Measurements from ENCODE around the gene MGAT5B. TPM values are rescaled to one million over a fixed set of nuclear protein-coding genes. Genes with fewer than 3 reads are reported as not detected.

Gene MGAT5B
- total and polyA plus RNA-seq, 2 donors (not counting 1 experiment from before 2014, with no cell fraction given), result 0.15 to 37.8 TPM

GRCh38 chr17:76943202-76943601 lies 75.0 kb downstream of the MGAT5B start:
- DNase-seq (no peak), ATAC-seq (ENCODE audit: low read depth) (no peak)
- Histone ChIP-seq H3K4me1 (ENCODE audit: control insufficient read depth in 2 of 2, insufficient read depth in 2 of 2, low read length in 2 of 2) (no peaks in the 10 kb centered on the region), H2AFZ (ENCODE audit: insufficient read depth, low read depth, low read length, poor library complexity, severe bottlenecking) (no peak overlapping the region), H3K36me3 (replicated peaks in 1 of 2; ENCODE audit: control extremely low read depth in 1 of 2, control insufficient read depth in 1 of 2, extremely low read depth in 1 of 2, insufficient read depth in 2 of 2, low read length in 1 of 2) (no peaks in the 10 kb centered on the region), H3K4me2 (replicated peaks; ENCODE audit: low read depth, low read length, poor library complexity, severe bottlenecking) (no peak overlapping the region), H3K4me3 (ENCODE audit: control extremely low read depth in 1 of 5, extremely low read depth in 1 of 5, insufficient read depth in 1 of 5, low read depth in 2 of 5, low read length in 4 of 5) (no peak overlapping the region), H3K27me3 (replicated peaks in 1 of 4; ENCODE audit: control extremely low read depth in 1 of 4, control insufficient read depth in 3 of 4, insufficient read depth in 4 of 4, low read length in 3 of 4) (peaks cover 0 to 4% (median 1%) of the 10 kb centered on the region in 4 experiments), H3K79me2 (ENCODE audit: control insufficient read depth, insufficient read depth, low read length) (no peaks in the 10 kb centered on the region), H3K9me3 (ENCODE audit: control extremely low read depth in 1 of 3, control insufficient read depth in 2 of 3, insufficient read depth in 1 of 3, low read length in 2 of 3) (peaks cover 0 to 6% (median 0%) of the 10 kb centered on the region in 3 donors), H4K20me1 (ENCODE audit: control insufficient read depth, insufficient read depth, low read length, poor library complexity, severe bottlenecking) (no peaks in the 10 kb centered on the region), H3K27ac (ENCODE audit: low read length in 2 of 2) (no peak overlapping the region), H3K9ac (ENCODE audit: low read length) (no peak overlapping the region)
- ChIA-PET CTCF (interaction anchor here (0.6 kb wide), 1 partner anchor 15 kb away, joined by 3 read pairs; no protein-coding TSS in a partner anchor), POLR2A (no interaction called here)
- peaks cover 5% of the 10 kb centered on the region for H3K27me3 Mint-ChIP-seq
- WGBS (ENCODE audit: insufficient coverage), result 82% methylated on average over 4 of the region's 7 CpGs
- intact Hi-C loops (cut with micrococcal nuclease), result no loop called here
- H3K4me3 Mint-ChIP-seq, result no peak overlapping the region
- H3K27ac Mint-ChIP-seq, result no peak overlapping the region
- H3K9me3 Mint-ChIP-seq (ENCODE audit: insufficient read depth), result no peaks in the 10 kb centered on the region
- TF ChIP-seq CTCF (IDR thresholded peaks at IDR 0.05) (no peak), EZH2 (IDR thresholded peaks at IDR 0.05; ENCODE audit: borderline replicate concordance, insufficient read depth, low read depth, low read length, poor library complexity, severe bottlenecking) (no peak)
- H3K4me1 Mint-ChIP-seq, result no peaks in the 10 kb centered on the region

- H3K79me2 ChIP-seq (ENCODE audit: control insufficient read depth, insufficient read depth, low read length), result no peaks in the 10 kb centered on the region
- DNase-seq (no peak), ATAC-seq (ENCODE audit: low read depth) (no peak)
- no peak overlapping the region for H2AFZ ChIP-seq (ENCODE audit: insufficient read depth, low read depth, low read length, poor library complexity, severe bottlenecking)
- H3K9me3 ChIP-seq (ENCODE audit: control extremely low read depth in 1 of 3, control insufficient read depth in 2 of 3, insufficient read depth in 1 of 3, low read length in 2 of 3), result peaks cover 0 to 6% (median 0%) of the 10 kb centered on the region in 3 donors
- intact Hi-C loops (cut with micrococcal nuclease), result no loop called here
- Mint-ChIP-seq H3K4me1 (no peaks in the 10 kb centered on the region), H3K27me3 (peaks cover 5% of the 10 kb centered on the region), H3K4me3 (no peak overlapping the region), H3K27ac (no peak overlapping the region), H3K9me3 (ENCODE audit: insufficient read depth) (no peaks in the 10 kb centered on the region)
- H3K27ac ChIP-seq (ENCODE audit: low read length in 2 of 2), result no peak overlapping the region
- H3K36me3 ChIP-seq (replicated peaks in 1 of 2; ENCODE audit: control extremely low read depth in 1 of 2, control insufficient read depth in 1 of 2, extremely low read depth in 1 of 2, insufficient read depth in 2 of 2, low read length in 1 of 2), result no peaks in the 10 kb centered on the region
- peaks cover 0 to 4% (median 1%) of the 10 kb centered on the region in 4 experiments for H3K27me3 ChIP-seq (replicated peaks in 1 of 4; ENCODE audit: control extremely low read depth in 1 of 4, control insufficient read depth in 3 of 4, insufficient read depth in 4 of 4, low read length in 3 of 4)
- H3K4me1 ChIP-seq (ENCODE audit: control insufficient read depth in 2 of 2, insufficient read depth in 2 of 2, low read length in 2 of 2), result no peaks in the 10 kb centered on the region
- no peak overlapping the region for H3K4me3 ChIP-seq (ENCODE audit: control extremely low read depth in 1 of 5, extremely low read depth in 1 of 5, insufficient read depth in 1 of 5, low read depth in 2 of 5, low read length in 4 of 5)
- H3K4me2 ChIP-seq (replicated peaks; ENCODE audit: low read depth, low read length, poor library complexity, severe bottlenecking), result no peak overlapping the region
- no peak overlapping the region for H3K9ac ChIP-seq (ENCODE audit: low read length)
- POLR2A ChIA-PET, result no interaction called here
- CTCF ChIA-PET, result interaction anchor here (0.6 kb wide), 1 partner anchor 16 kb away, joined by 3 read pairs; no protein-coding TSS in a partner anchor
- no peak for TF ChIP-seq EZH2 (IDR thresholded peaks at IDR 0.05; ENCODE audit: borderline replicate concordance, insufficient read depth, low read depth, low read length, poor library complexity, severe bottlenecking)
- no peak for TF ChIP-seq CTCF (IDR thresholded peaks at IDR 0.05)
- WGBS (ENCODE audit: insufficient coverage), result 93% methylated on average over 9 of the region's 9 CpGs
- no peaks in the 10 kb centered on the region for H4K20me1 ChIP-seq (ENCODE audit: control insufficient read depth, insufficient read depth, low read length, poor library complexity, severe bottlenecking)
Measured at GRCh38 chr17:76943781-76944213, 75.6 kb downstream of the MGAT5B start.

All from B cell (primary cell).